Panc1 (cell line): ENCODE measurements around the gene MICAL1.

Experiments
- POLR2AphosphoS5 ChIP-seq: IDR thresholded peaks from 2 replicates; pipeline ENCODE4 v1.6.1; 2012; ENCODE audit warnings: mild to moderate bottlenecking, low read depth, low read length, moderate library complexity
- TF ChIP-seq, protein P1 (sequence below), 2 experiments: IDR thresholded peaks; 2 replicates each; pipeline ENCODE4 v1.6.1; 2011 to 2012; ENCODE audit warnings: low read depth in 2 of 2, control low read depth in 1 of 2, low read length in 1 of 2, mild to moderate bottlenecking in 1 of 2, moderate library complexity in 1 of 2; ENCODE audit not compliant: insufficient read depth in 1 of 2

DNA sequence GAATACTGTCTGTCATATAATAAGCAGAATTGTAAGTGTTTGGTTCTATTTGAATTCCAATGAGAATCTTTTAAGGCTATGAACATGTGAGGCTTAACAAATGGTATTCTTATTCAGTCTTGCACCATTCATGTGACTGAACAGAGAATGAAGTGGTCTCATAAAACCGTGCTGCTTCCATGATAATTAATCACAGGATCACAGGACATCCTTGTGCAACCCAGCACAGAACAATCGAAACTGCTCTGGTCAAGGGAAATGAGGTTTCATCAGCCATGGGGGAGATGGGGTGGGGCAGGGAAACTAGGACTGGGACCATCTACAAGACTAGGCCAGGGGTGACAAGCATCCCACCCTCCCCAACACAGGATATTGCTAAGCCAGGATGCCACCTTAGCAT, 21.1 kb downstream of the MICAL1 start:
- TF ChIP-seq POLR2AphosphoS5: no peak
- TF ChIP-seq, protein P1, sequence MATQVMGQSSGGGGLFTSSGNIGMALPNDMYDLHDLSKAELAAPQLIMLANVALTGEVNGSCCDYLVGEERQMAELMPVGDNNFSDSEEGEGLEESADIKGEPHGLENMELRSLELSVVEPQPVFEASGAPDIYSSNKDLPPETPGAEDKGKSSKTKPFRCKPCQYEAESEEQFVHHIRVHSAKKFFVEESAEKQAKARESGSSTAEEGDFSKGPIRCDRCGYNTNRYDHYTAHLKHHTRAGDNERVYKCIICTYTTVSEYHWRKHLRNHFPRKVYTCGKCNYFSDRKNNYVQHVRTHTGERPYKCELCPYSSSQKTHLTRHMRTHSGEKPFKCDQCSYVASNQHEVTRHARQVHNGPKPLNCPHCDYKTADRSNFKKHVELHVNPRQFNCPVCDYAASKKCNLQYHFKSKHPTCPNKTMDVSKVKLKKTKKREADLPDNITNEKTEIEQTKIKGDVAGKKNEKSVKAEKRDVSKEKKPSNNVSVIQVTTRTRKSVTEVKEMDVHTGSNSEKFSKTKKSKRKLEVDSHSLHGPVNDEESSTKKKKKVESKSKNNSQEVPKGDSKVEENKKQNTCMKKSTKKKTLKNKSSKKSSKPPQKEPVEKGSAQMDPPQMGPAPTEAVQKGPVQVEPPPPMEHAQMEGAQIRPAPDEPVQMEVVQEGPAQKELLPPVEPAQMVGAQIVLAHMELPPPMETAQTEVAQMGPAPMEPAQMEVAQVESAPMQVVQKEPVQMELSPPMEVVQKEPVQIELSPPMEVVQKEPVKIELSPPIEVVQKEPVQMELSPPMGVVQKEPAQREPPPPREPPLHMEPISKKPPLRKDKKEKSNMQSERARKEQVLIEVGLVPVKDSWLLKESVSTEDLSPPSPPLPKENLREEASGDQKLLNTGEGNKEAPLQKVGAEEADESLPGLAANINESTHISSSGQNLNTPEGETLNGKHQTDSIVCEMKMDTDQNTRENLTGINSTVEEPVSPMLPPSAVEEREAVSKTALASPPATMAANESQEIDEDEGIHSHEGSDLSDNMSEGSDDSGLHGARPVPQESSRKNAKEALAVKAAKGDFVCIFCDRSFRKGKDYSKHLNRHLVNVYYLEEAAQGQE (IDR thresholded peaks at IDR 0.05; ENCODE audit: insufficient read depth in 1 of 2, low read depth in 2 of 2, low read length in 1 of 2): no peak
